ENCODE results near the gene UQCR11.

Gene UQCR11

DNA sequence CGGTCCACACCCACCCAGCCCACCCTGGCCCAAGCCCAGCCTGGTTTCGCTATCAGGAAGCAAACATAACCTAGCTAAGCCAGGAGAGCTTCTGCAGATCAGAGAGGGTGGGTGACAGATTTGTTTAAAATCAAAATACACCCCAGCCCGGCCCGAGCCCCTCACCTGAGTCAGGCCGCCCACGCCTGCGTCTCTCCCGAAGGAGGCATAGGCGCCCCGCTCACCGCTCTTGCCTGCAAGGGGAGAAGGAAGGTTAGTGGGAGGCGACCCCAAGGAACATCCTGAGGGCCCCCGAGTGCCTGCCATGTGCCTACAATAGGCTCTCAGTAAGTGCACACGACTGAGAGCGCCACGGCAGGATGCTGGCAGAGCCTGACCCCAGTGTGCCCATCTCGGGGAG lies 21.9 kb upstream of the UQCR11 start:
- no peak overlapping the region for H3K4me2 ChIP-seq (ENCODE audit: low read depth, low read length)

GRCh38 chr19:1626417-1627010 lies 21.3 kb upstream of the UQCR11 start:
- Histone ChIP-seq H3K9ac (ENCODE audit: low read length) (no peak overlapping the region), H3K9me2 (replicated peaks; ENCODE audit: insufficient read depth, low read length) (no peaks in the 10 kb centered on the region), H3K27ac (ENCODE audit: low read length) (no peak overlapping the region), H3K79me2 (ENCODE audit: low read length) (peaks cover 76% of the 10 kb centered on the region), H3K4me3 (ENCODE audit: low read length) (no peak overlapping the region), H3K36me3 (replicated peaks; ENCODE audit: insufficient read depth, low read length) (peaks cover 20% of the 10 kb centered on the region), H3K4me1 (ENCODE audit: low read length) (no peaks in the 10 kb centered on the region), H3F3A (ENCODE audit: insufficient read depth, low read length) (peaks cover 6% of the 10 kb centered on the region; the same call in 1 of the 2 replicates), H3K9me3 (replicated peaks; ENCODE audit: insufficient read depth, low read length) (no peaks in the 10 kb centered on the region), H3K4me2 (ENCODE audit: low read depth, low read length) (no peak overlapping the region), H4K20me1 (ENCODE audit: insufficient read depth, low read length) (peaks cover 19% of the 10 kb centered on the region; the same call in 1 of the 2 replicates), H2AFZ (ENCODE audit: low read length) (no peak overlapping the region), H3K27me3 (replicated peaks; ENCODE audit: insufficient read depth, low read length) (no peaks in the 10 kb centered on the region)
- no peak for DNase-seq
- no peak for TF ChIP-seq EZH2 (optimal IDR thresholded peaks at IDR 0.05; ENCODE audit: low read depth, low read length)
- TF ChIP-seq, protein P1, sequence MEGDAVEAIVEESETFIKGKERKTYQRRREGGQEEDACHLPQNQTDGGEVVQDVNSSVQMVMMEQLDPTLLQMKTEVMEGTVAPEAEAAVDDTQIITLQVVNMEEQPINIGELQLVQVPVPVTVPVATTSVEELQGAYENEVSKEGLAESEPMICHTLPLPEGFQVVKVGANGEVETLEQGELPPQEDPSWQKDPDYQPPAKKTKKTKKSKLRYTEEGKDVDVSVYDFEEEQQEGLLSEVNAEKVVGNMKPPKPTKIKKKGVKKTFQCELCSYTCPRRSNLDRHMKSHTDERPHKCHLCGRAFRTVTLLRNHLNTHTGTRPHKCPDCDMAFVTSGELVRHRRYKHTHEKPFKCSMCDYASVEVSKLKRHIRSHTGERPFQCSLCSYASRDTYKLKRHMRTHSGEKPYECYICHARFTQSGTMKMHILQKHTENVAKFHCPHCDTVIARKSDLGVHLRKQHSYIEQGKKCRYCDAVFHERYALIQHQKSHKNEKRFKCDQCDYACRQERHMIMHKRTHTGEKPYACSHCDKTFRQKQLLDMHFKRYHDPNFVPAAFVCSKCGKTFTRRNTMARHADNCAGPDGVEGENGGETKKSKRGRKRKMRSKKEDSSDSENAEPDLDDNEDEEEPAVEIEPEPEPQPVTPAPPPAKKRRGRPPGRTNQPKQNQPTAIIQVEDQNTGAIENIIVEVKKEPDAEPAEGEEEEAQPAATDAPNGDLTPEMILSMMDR (IDR thresholded peaks at IDR 0.05; ENCODE audit: low read length): no peak
- no peak for TF ChIP-seq EZH2phosphoT487 (IDR thresholded peaks at IDR 0.05; ENCODE audit: low read length)

More for the DNA sequence above, 21.9 kb upstream of the UQCR11 start:
- H2AFZ ChIP-seq (ENCODE audit: low read length): no peak overlapping the region
- H3F3A ChIP-seq (ENCODE audit: insufficient read depth, low read length): peaks cover 6% of the 10 kb centered on the region; the same call in 1 of the 2 replicates
- H3K4me1 ChIP-seq (ENCODE audit: low read length): no peaks in the 10 kb centered on the region
- no peak overlapping the region for H3K4me3 ChIP-seq (ENCODE audit: low read length)
- no peak for DNase-seq
- H3K9me2 ChIP-seq (replicated peaks; ENCODE audit: insufficient read depth, low read length): no peaks in the 10 kb centered on the region
- peaks cover 23% of the 10 kb centered on the region for H3K36me3 ChIP-seq (replicated peaks; ENCODE audit: insufficient read depth, low read length)
- peaks cover 80% of the 10 kb centered on the region for H3K79me2 ChIP-seq (ENCODE audit: low read length)
- H3K9me3 ChIP-seq (replicated peaks; ENCODE audit: insufficient read depth, low read length): no peaks in the 10 kb centered on the region
- TF ChIP-seq EZH2 (optimal IDR thresholded peaks at IDR 0.05; ENCODE audit: low read depth, low read length) (no peak), EZH2phosphoT487 (IDR thresholded peaks at IDR 0.05; ENCODE audit: low read length) (no peak)
- TF ChIP-seq, protein P1 (IDR thresholded peaks at IDR 0.05; ENCODE audit: low read length): no peak
- no peak overlapping the region for H3K9ac ChIP-seq (ENCODE audit: low read length)
- no peaks in the 10 kb centered on the region for H3K27me3 ChIP-seq (replicated peaks; ENCODE audit: insufficient read depth, low read length)
- H4K20me1 ChIP-seq (ENCODE audit: insufficient read depth, low read length): peaks cover 22% of the 10 kb centered on the region; the same call in 1 of the 2 replicates
- H3K27ac ChIP-seq (ENCODE audit: low read length): no peak overlapping the region

DNA sequence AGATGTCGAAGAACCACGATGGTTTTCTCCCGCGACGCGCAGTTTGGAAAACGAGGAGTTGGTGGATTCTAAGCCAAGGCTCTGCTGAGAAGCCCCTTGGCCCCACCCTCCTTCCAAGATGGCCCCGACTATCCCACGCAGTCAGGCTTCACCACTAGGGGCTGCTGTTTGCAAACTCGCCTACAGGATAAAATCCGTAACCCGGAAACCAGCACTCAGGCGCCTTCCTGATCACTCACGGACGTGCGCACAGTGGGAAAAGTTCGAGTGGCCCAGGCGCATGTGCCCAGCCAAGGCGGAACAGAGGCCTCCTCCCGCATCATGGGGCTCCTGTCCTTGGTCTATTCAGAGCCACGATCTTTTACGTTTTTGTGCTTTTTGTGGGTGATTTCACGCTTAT lies 19.2 kb upstream of the UQCR11 start:
- Histone ChIP-seq H3K36me3 (replicated peaks; ENCODE audit: insufficient read depth, low read length) (peaks cover 22% of the 10 kb centered on the region), H3F3A (ENCODE audit: insufficient read depth, low read length) (peaks cover 15% of the 10 kb centered on the region), H3K9me2 (replicated peaks; ENCODE audit: insufficient read depth, low read length) (no peaks in the 10 kb centered on the region), H3K4me3 (ENCODE audit: low read length) (no peak overlapping the region), H3K4me1 (ENCODE audit: low read length) (0 out of 2 replicates have a peak, but pooled peaks cover 4% of the 10 kb centered on the region), H3K4me2 (ENCODE audit: low read depth, low read length) (no peak overlapping the region), H3K9me3 (replicated peaks; ENCODE audit: insufficient read depth, low read length) (no peaks in the 10 kb centered on the region), H4K20me1 (ENCODE audit: insufficient read depth, low read length) (peaks cover 10% of the 10 kb centered on the region; the same call in 1 of the 2 replicates), H3K27ac (ENCODE audit: low read length) (no peak overlapping the region), H3K79me2 (ENCODE audit: low read length) (peaks cover 74% of the 10 kb centered on the region), H3K9ac (ENCODE audit: low read length) (no peak overlapping the region), H2AFZ (ENCODE audit: low read length) (no peak overlapping the region), H3K27me3 (replicated peaks; ENCODE audit: insufficient read depth, low read length) (no peaks in the 10 kb centered on the region)
- TF ChIP-seq EZH2 (optimal IDR thresholded peaks at IDR 0.05; ENCODE audit: low read depth, low read length) (no peak), EZH2phosphoT487 (IDR thresholded peaks at IDR 0.05; ENCODE audit: low read length) (no peak)
- TF ChIP-seq, protein P1 (IDR thresholded peaks at IDR 0.05; ENCODE audit: low read length): peak; percentile 58
- DNase-seq: peak; percentile 21

Data from MM.1S (cell line).